Measurements from ENCODE around the gene CITED2. TPM values are rescaled to one million over a fixed set of nuclear protein-coding genes. Genes with fewer than 3 reads are reported as not detected.

CITED2 gene
- total RNA-seq, 1 experiment from 2014 or later, result 46.1 TPM

GRCh38 chr6:139395891-139396301 lies 21.4 kb upstream of the CITED2 start (continued):
- TF ChIP-seq SIN3A (IDR thresholded peaks at IDR 0.05; ENCODE audit: low read depth) (no peak), MAX (IDR thresholded peaks at IDR 0.05) (no peak), POLR2AphosphoS5 (IDR thresholded peaks at IDR 0.05; ENCODE audit: low read depth, low read length) (no peak), POLR2A (IDR thresholded peaks at IDR 0.05; ENCODE audit: borderline replicate concordance, extremely low read depth, insufficient read depth, insufficient read length) (no peak), EGR1 (IDR thresholded peaks at IDR 0.05; ENCODE audit: low read depth) (no peak), CEBPB (IDR thresholded peaks at IDR 0.05; ENCODE audit: low read depth) (no peak), SRF (IDR thresholded peaks at IDR 0.05; ENCODE audit: low read depth) (no peak)
- TF ChIP-seq, protein P1, sequence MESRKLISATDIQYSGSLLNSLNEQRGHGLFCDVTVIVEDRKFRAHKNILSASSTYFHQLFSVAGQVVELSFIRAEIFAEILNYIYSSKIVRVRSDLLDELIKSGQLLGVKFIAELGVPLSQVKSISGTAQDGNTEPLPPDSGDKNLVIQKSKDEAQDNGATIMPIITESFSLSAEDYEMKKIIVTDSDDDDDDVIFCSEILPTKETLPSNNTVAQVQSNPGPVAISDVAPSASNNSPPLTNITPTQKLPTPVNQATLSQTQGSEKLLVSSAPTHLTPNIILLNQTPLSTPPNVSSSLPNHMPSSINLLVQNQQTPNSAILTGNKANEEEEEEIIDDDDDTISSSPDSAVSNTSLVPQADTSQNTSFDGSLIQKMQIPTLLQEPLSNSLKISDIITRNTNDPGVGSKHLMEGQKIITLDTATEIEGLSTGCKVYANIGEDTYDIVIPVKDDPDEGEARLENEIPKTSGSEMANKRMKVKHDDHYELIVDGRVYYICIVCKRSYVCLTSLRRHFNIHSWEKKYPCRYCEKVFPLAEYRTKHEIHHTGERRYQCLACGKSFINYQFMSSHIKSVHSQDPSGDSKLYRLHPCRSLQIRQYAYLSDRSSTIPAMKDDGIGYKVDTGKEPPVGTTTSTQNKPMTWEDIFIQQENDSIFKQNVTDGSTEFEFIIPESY (IDR thresholded peaks at IDR 0.05; ENCODE audit: extremely low read depth, insufficient replicate concordance, low read length), result no peak
- TF ChIP-seq, protein P2, sequence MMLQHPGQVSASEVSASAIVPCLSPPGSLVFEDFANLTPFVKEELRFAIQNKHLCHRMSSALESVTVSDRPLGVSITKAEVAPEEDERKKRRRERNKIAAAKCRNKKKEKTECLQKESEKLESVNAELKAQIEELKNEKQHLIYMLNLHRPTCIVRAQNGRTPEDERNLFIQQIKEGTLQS (IDR thresholded peaks at IDR 0.05), result no peak

GRCh38 chr6:139395371-139395770 lies 20.9 kb upstream of the CITED2 start:
- no peak for DNase-seq (ENCODE audit: low read depth, low spot score)
- intact Hi-C loops (cut with micrococcal nuclease), result no loop called here
- H2AFZ ChIP-seq (ENCODE audit: low read depth, low read length, poor library complexity, severe bottlenecking), result no peak overlapping the region
- no peaks in the 10 kb centered on the region for H4K20me1 ChIP-seq (ENCODE audit: insufficient read depth)
- H3K4me3 ChIP-seq (replicated peaks in 1 of 2; ENCODE audit: low read depth in 1 of 2, low read length in 2 of 2), result no peak overlapping the region
- ChIA-PET CTCF (no interaction called here), RAD21 (ENCODE audit: low non-redundant PET in 1 of 2, low total read pairs in 2 of 2, uncharacterized antibody in 2 of 2, unreplicated experiment in 2 of 2) (no interaction called here), POLR2A (no interaction called here)
- ATAC-seq, result no peak
- H3K36me3 ChIP-seq (ENCODE audit: control insufficient read depth in 1 of 2, insufficient read depth in 2 of 2, low read length in 2 of 2), result no peaks in the 10 kb centered on the region
- H3K9me3 ChIP-seq (ENCODE audit: control insufficient read depth in 1 of 2, insufficient read depth in 1 of 2, low read depth in 1 of 2, low read length in 2 of 2), result no peaks in the 10 kb centered on the region
- BruUV-seq (replicated peaks), result no TSS peak
- H3K79me2 ChIP-seq (ENCODE audit: insufficient read depth, low read length), result no peaks in the 10 kb centered on the region
- H3K9ac ChIP-seq (ENCODE audit: low read length), result no peak overlapping the region
- no peak overlapping the region for H3K27ac ChIP-seq (ENCODE audit: low read depth, low read length)
- no peaks in the 10 kb centered on the region for H3K27me3 ChIP-seq (ENCODE audit: insufficient read depth, low read length)
- H3K4me2 ChIP-seq (ENCODE audit: low read length), result no peak overlapping the region
- H3K4me1 ChIP-seq (ENCODE audit: control insufficient read depth in 1 of 2, insufficient read depth in 2 of 2, low read length in 2 of 2), result no peaks in the 10 kb centered on the region
- no peaks in the 10 kb centered on the region for H3K9me2 ChIP-seq (ENCODE audit: insufficient read depth)
- TF ChIP-seq, protein P1 (IDR thresholded peaks at IDR 0.05; ENCODE audit: extremely low read depth, insufficient replicate concordance, low read length), result no peak
- TF ChIP-seq POLR2A (IDR thresholded peaks at IDR 0.05; ENCODE audit: borderline replicate concordance, extremely low read depth, insufficient read depth, insufficient read length), result no peak
- TF ChIP-seq YY1 (IDR thresholded peaks at IDR 0.05; ENCODE audit: extremely low read depth, insufficient replicate concordance, low read depth, low read length), result no peak
- TF ChIP-seq, protein P3, sequence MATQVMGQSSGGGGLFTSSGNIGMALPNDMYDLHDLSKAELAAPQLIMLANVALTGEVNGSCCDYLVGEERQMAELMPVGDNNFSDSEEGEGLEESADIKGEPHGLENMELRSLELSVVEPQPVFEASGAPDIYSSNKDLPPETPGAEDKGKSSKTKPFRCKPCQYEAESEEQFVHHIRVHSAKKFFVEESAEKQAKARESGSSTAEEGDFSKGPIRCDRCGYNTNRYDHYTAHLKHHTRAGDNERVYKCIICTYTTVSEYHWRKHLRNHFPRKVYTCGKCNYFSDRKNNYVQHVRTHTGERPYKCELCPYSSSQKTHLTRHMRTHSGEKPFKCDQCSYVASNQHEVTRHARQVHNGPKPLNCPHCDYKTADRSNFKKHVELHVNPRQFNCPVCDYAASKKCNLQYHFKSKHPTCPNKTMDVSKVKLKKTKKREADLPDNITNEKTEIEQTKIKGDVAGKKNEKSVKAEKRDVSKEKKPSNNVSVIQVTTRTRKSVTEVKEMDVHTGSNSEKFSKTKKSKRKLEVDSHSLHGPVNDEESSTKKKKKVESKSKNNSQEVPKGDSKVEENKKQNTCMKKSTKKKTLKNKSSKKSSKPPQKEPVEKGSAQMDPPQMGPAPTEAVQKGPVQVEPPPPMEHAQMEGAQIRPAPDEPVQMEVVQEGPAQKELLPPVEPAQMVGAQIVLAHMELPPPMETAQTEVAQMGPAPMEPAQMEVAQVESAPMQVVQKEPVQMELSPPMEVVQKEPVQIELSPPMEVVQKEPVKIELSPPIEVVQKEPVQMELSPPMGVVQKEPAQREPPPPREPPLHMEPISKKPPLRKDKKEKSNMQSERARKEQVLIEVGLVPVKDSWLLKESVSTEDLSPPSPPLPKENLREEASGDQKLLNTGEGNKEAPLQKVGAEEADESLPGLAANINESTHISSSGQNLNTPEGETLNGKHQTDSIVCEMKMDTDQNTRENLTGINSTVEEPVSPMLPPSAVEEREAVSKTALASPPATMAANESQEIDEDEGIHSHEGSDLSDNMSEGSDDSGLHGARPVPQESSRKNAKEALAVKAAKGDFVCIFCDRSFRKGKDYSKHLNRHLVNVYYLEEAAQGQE (IDR thresholded peaks at IDR 0.05; ENCODE audit: low read depth), result no peak
- no peak for TF ChIP-seq CEBPB (IDR thresholded peaks at IDR 0.05; ENCODE audit: low read depth)
- no peak for TF ChIP-seq CBX3 (IDR thresholded peaks at IDR 0.05; ENCODE audit: low read depth)
- TF ChIP-seq EGR1 (IDR thresholded peaks at IDR 0.05; ENCODE audit: low read depth), result no peak
- TF ChIP-seq ELF1 (IDR thresholded peaks at IDR 0.05; ENCODE audit: borderline replicate concordance, low read depth), result no peak
- no peak for TF ChIP-seq MAX (IDR thresholded peaks at IDR 0.05)
- no peak for TF ChIP-seq SIN3A (IDR thresholded peaks at IDR 0.05; ENCODE audit: low read depth)
- no peak for TF ChIP-seq ZNF274 (IDR thresholded peaks at IDR 0.05; ENCODE audit: low read depth, low read length)

Measured in HCT116 (cell line).